ENCODE measurements around the gene SLC18A2.

SLC18A2 gene

DNA sequence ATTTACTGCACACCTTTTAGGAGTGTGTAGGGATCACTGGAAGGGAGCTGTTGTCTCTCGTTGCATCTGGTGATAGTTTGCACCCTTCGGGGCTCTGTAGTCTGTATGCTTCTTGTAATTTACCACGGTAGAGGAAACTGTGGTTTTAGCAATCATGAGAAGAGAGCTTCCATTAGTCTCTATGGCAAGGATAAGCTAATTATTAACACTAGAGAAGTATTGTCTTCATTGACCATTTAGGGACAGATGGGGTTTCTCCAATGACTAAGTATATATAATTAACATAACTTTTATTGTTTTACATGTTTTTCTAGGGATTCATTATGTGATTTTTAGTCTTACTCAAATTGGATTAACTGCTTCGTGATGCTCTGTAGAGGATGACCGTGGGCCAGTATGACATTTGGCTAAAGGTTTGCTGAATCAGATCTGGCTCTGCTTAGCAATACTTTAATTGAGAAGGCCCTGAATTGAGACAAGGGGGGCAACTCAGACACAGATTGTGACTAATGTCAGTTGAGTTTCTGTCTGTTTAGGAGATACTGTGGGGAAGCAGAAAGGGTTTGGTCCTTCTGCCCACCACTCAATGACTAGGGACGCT, 8.7 kb downstream of the SLC18A2 start:
- Histone ChIP-seq H3K4me1 (ENCODE audit: low read length) (no peaks in the 10 kb centered on the region), H2AFZ (ENCODE audit: low read depth, low read length) (no peak overlapping the region), H3K4me2 (ENCODE audit: low read length) (no peak overlapping the region), H3K27me3 (ENCODE audit: low read depth, low read length) (peaks cover 8% of the 10 kb centered on the region; the same call in 1 of the 2 replicates), H4K20me1 (ENCODE audit: insufficient read depth, low read length) (no peaks in the 10 kb centered on the region), H3K9ac (ENCODE audit: low read length) (no peak overlapping the region), H3K4me3 (ENCODE audit: low read length) (no peak overlapping the region), H3K9me3 (ENCODE audit: insufficient read depth, low read length) (no peaks in the 10 kb centered on the region), H3K79me2 (ENCODE audit: low read length) (no peaks in the 10 kb centered on the region), H3K27ac (ENCODE audit: low read length) (no peak overlapping the region), H3K36me3 (replicated peaks; ENCODE audit: low read depth, low read length) (no peaks in the 10 kb centered on the region)
- TF ChIP-seq EZH2phosphoT487 (IDR thresholded peaks at IDR 0.05; ENCODE audit: low read depth): no peak
- TF ChIP-seq, protein P1, sequence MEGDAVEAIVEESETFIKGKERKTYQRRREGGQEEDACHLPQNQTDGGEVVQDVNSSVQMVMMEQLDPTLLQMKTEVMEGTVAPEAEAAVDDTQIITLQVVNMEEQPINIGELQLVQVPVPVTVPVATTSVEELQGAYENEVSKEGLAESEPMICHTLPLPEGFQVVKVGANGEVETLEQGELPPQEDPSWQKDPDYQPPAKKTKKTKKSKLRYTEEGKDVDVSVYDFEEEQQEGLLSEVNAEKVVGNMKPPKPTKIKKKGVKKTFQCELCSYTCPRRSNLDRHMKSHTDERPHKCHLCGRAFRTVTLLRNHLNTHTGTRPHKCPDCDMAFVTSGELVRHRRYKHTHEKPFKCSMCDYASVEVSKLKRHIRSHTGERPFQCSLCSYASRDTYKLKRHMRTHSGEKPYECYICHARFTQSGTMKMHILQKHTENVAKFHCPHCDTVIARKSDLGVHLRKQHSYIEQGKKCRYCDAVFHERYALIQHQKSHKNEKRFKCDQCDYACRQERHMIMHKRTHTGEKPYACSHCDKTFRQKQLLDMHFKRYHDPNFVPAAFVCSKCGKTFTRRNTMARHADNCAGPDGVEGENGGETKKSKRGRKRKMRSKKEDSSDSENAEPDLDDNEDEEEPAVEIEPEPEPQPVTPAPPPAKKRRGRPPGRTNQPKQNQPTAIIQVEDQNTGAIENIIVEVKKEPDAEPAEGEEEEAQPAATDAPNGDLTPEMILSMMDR (IDR thresholded peaks at IDR 0.05; ENCODE audit: low read depth, low read length): no peak

DNA sequence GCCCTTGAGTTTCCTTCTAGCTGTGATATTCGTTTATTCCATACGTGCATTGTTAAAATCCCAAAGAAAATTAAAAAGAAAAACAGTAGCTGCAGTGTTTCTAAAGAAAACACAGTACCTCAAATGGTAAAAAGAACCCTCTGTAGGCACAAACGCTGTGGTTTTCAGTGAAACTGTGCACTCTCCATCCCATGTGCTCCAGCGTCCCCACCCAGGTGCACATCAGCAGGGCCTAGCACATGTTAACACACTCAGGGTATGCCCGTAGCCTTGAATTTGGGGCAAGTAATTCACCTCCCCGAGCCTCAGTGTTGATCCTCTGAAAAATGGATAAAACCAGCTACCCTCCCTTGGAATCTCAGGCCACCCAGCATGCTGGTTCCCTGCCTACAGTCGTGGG, 9.5 kb downstream of the SLC18A2 start:
- H3K4me2 ChIP-seq (ENCODE audit: low read length): no peak overlapping the region
- no peak overlapping the region for H3K4me3 ChIP-seq (ENCODE audit: low read length)
- no peaks in the 10 kb centered on the region for H4K20me1 ChIP-seq (ENCODE audit: insufficient read depth, low read length)
- no peak overlapping the region for H3K9ac ChIP-seq (ENCODE audit: low read length)
- TF ChIP-seq EZH2phosphoT487 (IDR thresholded peaks at IDR 0.05; ENCODE audit: low read depth): no peak
- TF ChIP-seq, protein P1 (IDR thresholded peaks at IDR 0.05; ENCODE audit: low read depth, low read length): no peak
- H3K27me3 ChIP-seq (ENCODE audit: low read depth, low read length): peaks cover 8% of the 10 kb centered on the region; the same call in 1 of the 2 replicates
- no peaks in the 10 kb centered on the region for H3K79me2 ChIP-seq (ENCODE audit: low read length)
- H3K9me3 ChIP-seq (ENCODE audit: insufficient read depth, low read length): no peaks in the 10 kb centered on the region
- no peaks in the 10 kb centered on the region for H3K36me3 ChIP-seq (replicated peaks; ENCODE audit: low read depth, low read length)
- no peaks in the 10 kb centered on the region for H3K4me1 ChIP-seq (ENCODE audit: low read length)
- no peak overlapping the region for H2AFZ ChIP-seq (ENCODE audit: low read depth, low read length)
- H3K27ac ChIP-seq (ENCODE audit: low read length): no peak overlapping the region

DNA sequence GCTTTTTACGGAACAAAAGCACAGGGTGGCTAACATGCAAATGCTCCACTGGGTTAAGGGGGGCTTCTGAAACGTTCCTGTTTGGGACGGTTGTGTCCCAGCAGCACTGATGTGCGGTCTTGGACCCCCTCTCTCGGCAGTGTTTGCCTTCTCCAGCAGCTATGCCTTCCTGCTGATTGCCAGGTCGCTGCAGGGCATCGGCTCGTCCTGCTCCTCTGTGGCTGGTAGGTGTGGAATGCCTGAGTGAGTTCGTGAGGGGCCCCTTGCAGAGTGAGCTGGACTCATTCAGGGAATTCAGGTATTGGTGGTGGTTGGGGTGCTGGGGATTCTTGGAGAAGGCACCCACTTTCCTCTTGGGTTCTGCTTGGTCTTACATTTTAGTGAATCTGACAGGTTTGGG, 13.0 kb downstream of the SLC18A2 start:
- H3K36me3 ChIP-seq (replicated peaks; ENCODE audit: low read depth, low read length): no peaks in the 10 kb centered on the region
- TF ChIP-seq EZH2phosphoT487 (IDR thresholded peaks at IDR 0.05; ENCODE audit: low read depth): no peak
- TF ChIP-seq, protein P1 (IDR thresholded peaks at IDR 0.05; ENCODE audit: low read depth, low read length): no peak
- no peaks in the 10 kb centered on the region for H3K79me2 ChIP-seq (ENCODE audit: low read length)

DNA sequence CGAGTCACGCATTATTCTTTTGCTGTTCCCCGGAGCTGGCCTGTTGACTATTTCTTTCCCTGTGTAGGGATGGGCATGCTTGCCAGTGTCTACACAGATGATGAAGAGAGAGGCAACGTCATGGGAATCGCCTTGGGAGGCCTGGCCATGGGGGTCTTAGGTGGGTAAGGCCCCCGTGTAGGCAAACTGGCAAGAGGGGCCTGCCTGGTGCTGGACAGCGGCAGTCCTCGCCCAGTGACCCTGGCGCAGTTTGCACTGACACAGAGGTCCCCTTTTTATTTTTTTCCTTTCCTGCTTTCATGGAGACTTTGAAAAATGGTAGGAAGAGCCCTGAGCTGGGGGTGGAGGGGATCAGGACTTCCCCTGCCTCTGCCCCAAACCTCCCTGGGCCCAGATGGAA, 13.4 kb downstream of the SLC18A2 start:
- no peak overlapping the region for H3K9ac ChIP-seq (ENCODE audit: low read length)
- H3K36me3 ChIP-seq (replicated peaks; ENCODE audit: low read depth, low read length): no peaks in the 10 kb centered on the region
- no peak overlapping the region for H3K27ac ChIP-seq (ENCODE audit: low read length)
- H3K79me2 ChIP-seq (ENCODE audit: low read length): no peaks in the 10 kb centered on the region
- TF ChIP-seq, protein P1 (IDR thresholded peaks at IDR 0.05; ENCODE audit: low read depth, low read length): no peak
- no peak for TF ChIP-seq EZH2phosphoT487 (IDR thresholded peaks at IDR 0.05; ENCODE audit: low read depth)
- H3K27me3 ChIP-seq (ENCODE audit: low read depth, low read length): peaks cover under 1% of the 10 kb centered on the region; the same call in 1 of the 2 replicates
- H3K4me3 ChIP-seq (ENCODE audit: low read length): no peak overlapping the region
- H3K9me3 ChIP-seq (ENCODE audit: insufficient read depth, low read length): no peaks in the 10 kb centered on the region
- H3K4me2 ChIP-seq (ENCODE audit: low read length): no peak overlapping the region
- H4K20me1 ChIP-seq (ENCODE audit: insufficient read depth, low read length): no peaks in the 10 kb centered on the region
- no peak overlapping the region for H2AFZ ChIP-seq (ENCODE audit: low read depth, low read length)
- H3K4me1 ChIP-seq (ENCODE audit: low read length): no peaks in the 10 kb centered on the region

More for the DNA sequence above, 13.0 kb downstream of the SLC18A2 start:
- H3K9me3 ChIP-seq (ENCODE audit: insufficient read depth, low read length): no peaks in the 10 kb centered on the region
- H3K27me3 ChIP-seq (ENCODE audit: low read depth, low read length): peaks cover 5% of the 10 kb centered on the region; the same call in 1 of the 2 replicates
- no peaks in the 10 kb centered on the region for H3K4me1 ChIP-seq (ENCODE audit: low read length)
- H3K9ac ChIP-seq (ENCODE audit: low read length): no peak overlapping the region
- H3K27ac ChIP-seq (ENCODE audit: low read length): no peak overlapping the region
- H4K20me1 ChIP-seq (ENCODE audit: insufficient read depth, low read length): no peaks in the 10 kb centered on the region
- no peak overlapping the region for H3K4me2 ChIP-seq (ENCODE audit: low read length)
- no peak overlapping the region for H3K4me3 ChIP-seq (ENCODE audit: low read length)
- no peak overlapping the region for H2AFZ ChIP-seq (ENCODE audit: low read depth, low read length)
